ENCODE data around the gene RASGRF2. TPM values are rescaled to one million over a fixed set of nuclear protein-coding genes. Genes with fewer than 3 reads are reported as not detected.

The RASGRF2 gene
- total and polyA plus RNA-seq, 10 donors: 0.74 to 13.9 (median 8.8) TPM

GRCh38 chr5:81166430-81166829, 206.3 kb downstream of the RASGRF2 start:
- Histone ChIP-seq H3K9me3 (no peaks in the 10 kb centered on the region), H3K4me3 (no peak overlapping the region), H3K27me3 (replicated peaks in 1 of 7) (no peaks in the 10 kb centered on the region), H3K27ac (no peak overlapping the region), H3K36me3 (no peaks in the 10 kb centered on the region), H3K4me1 (no peaks in the 10 kb centered on the region)
- intact Hi-C loops (cut with DNase I; ENCODE audit: low total_unique reads): no loop called here
- 86 to 94% (median 93%) methylated on average over 6 of the region's 6 CpGs for WGBS, 5 donors
- no peak for DNase-seq
- TF ChIP-seq POLR2A (IDR thresholded peaks at IDR 0.05) (no peak), CTCF (IDR thresholded peaks at IDR 0.05 in 8 of 11, conservative IDR thresholded peaks at IDR 0.05 in 3 of 11) (no peak), POLR2AphosphoS5 (IDR thresholded peaks at IDR 0.05) (no peak)

- WGBS, 5 donors: 85 to 94% (median 87%) methylated on average over 4 of the region's 4 CpGs
- TF ChIP-seq POLR2AphosphoS5 (IDR thresholded peaks at IDR 0.05) (no peak), POLR2A (IDR thresholded peaks at IDR 0.05) (no peak), CTCF (IDR thresholded peaks at IDR 0.05 in 8 of 11, conservative IDR thresholded peaks at IDR 0.05 in 3 of 11) (no peak)
- intact Hi-C loops (cut with DNase I; ENCODE audit: low total_unique reads): no loop called here
- Histone ChIP-seq H3K4me3 (no peak overlapping the region), H3K27me3 (replicated peaks in 1 of 7) (no peaks in the 10 kb centered on the region), H3K27ac (no peak overlapping the region), H3K4me1 (no peaks in the 10 kb centered on the region), H3K9me3 (no peaks in the 10 kb centered on the region), H3K36me3 (no peaks in the 10 kb centered on the region)
- no peak for DNase-seq
These were observed 206.9 kb downstream of the RASGRF2 start for GRCh38 chr5:81167078-81167477.

- no peaks in the 10 kb centered on the region for H3K9me3 ChIP-seq
- DNase-seq: no peak
- intact Hi-C loops (cut with DNase I; ENCODE audit: low total_unique reads): no loop called here
- WGBS, 5 donors: 60 to 73% (median 67%) methylated on average over 8 of the region's 8 CpGs
- no peaks in the 10 kb centered on the region for H3K27me3 ChIP-seq (replicated peaks in 1 of 7)
- no peaks in the 10 kb centered on the region for H3K36me3 ChIP-seq
- TF ChIP-seq POLR2AphosphoS5 (IDR thresholded peaks at IDR 0.05): no peak
- TF ChIP-seq CTCF (IDR thresholded peaks at IDR 0.05 in 8 of 11, conservative IDR thresholded peaks at IDR 0.05 in 3 of 11): no peak
- no peak for TF ChIP-seq POLR2A (IDR thresholded peaks at IDR 0.05)
- H3K27ac ChIP-seq: no peak overlapping the region
- H3K4me3 ChIP-seq: no peak overlapping the region
- H3K4me1 ChIP-seq: no peaks in the 10 kb centered on the region
These were observed 207.4 kb downstream of the RASGRF2 start for GRCh38 chr5:81167544-81167943.

- H3K4me3 ChIP-seq: no peak overlapping the region
- no peaks in the 10 kb centered on the region for H3K4me1 ChIP-seq
- no peak for DNase-seq
- intact Hi-C loops (cut with DNase I; ENCODE audit: low total_unique reads): no loop called here
- H3K27me3 ChIP-seq (replicated peaks in 1 of 7): no peaks in the 10 kb centered on the region
- WGBS, 5 donors: 84 to 90% (median 88%) methylated on average over 2 of the region's 2 CpGs
- no peak overlapping the region for H3K27ac ChIP-seq
- no peaks in the 10 kb centered on the region for H3K9me3 ChIP-seq
- no peak for TF ChIP-seq POLR2A (IDR thresholded peaks at IDR 0.05)
- no peak for TF ChIP-seq POLR2AphosphoS5 (IDR thresholded peaks at IDR 0.05)
- TF ChIP-seq CTCF (IDR thresholded peaks at IDR 0.05 in 8 of 11, conservative IDR thresholded peaks at IDR 0.05 in 3 of 11): no peak
- no peaks in the 10 kb centered on the region for H3K36me3 ChIP-seq
These were observed 209.8 kb downstream of the RASGRF2 start for GRCh38 chr5:81169924-81170323.

Measured in spleen (tissue), 11 donors.